Tibial artery (tissue), 4 donors: ENCODE measurements around the gene COX7A2L.

Experiments used
- DNase-seq, 2 donors: peaks; one replicate each; pipeline ENCODE4 v3.0.0-alpha.2; 2019
- H3K27ac ChIP-seq, 2 donors: fragments of 200-600 bp; sonication (generic) in 1 of 2; 1 replicate in 1 of 2; 2 replicates in 1 of 2; pipeline ENCODE4 v1.5.1; 2018 to 2019; ENCODE audit warnings: mild to moderate bottlenecking in 1 of 2
- H3K27me3 ChIP-seq, 2 donors: fragments of 200-600 bp; sonication (generic) in 1 of 2; one replicate each; pipeline versions ENCODE4 v1.5.1 to v1.6.0; 2016 to 2019
- H3K36me3 ChIP-seq, 3 donors: fragments of 200-600 bp; sonication (generic) in 2 of 3; one replicate each; pipeline ENCODE4 v1.5.1; 2016 to 2019; ENCODE audit warnings: mild to moderate bottlenecking in 2 of 3
- H3K4me1 ChIP-seq, 4 donors: fragments of 200-600 bp; sonication (generic) in 2 of 4; 1 replicate in 3 of 4; 2 replicates in 1 of 4; pipeline ENCODE4 v1.5.1; 2016 to 2019
- H3K4me3 ChIP-seq, 2 donors: fragments of 200-600 bp; sonication (generic) in 1 of 2; 1 replicate in 1 of 2; 2 replicates in 1 of 2; pipeline ENCODE4 v1.5.1; 2018 to 2019; ENCODE audit warnings: mild to moderate bottlenecking in 2 of 2
- H3K9me3 ChIP-seq, 3 donors: fragments of 200-600 bp; sonication (generic) in 1 of 3; one replicate each; pipeline ENCODE4 v1.5.1; 2016 to 2019
- intact Hi-C: fragments of 100-400 bp; cut with DNase I; formaldehyde crosslinking; loops from one replicate; pipeline ENCODE4 v1.15.0; 2023; ENCODE audit warnings: low total_unique reads
- TF ChIP-seq, protein P1 (sequence below), 2 experiments: fragments of 200-600 bp in 1 of 2; fragments of 450-650 bp in 1 of 2; IDR thresholded peaks; one replicate each; pipeline ENCODE4 v1.5.1; 2017 to 2019; ENCODE audit warnings: antibody characterized with exemption in 2 of 2, mild to moderate bottlenecking in 1 of 2, moderate library complexity in 1 of 2

Gene COX7A2L

DNA sequence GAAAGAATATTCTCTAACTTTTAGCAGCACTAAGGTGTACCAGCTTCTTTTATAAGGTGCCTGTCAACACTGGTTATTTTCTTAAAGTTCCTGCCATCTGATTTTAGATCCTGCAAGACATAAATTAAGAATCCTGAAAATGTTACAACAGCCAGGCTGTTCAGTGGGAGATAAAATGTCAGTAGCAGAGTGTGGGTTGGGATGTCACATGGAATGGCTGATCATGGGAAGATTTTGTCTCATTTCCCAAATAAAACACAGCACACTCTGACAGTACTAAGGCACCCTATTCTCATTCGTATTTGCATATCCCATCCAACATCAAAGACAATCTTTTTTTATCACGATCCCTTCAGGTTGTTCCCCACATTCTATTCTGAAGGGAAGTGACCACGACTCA is 2.4 kb upstream of the COX7A2L start:
- Histone ChIP-seq H3K4me3 (no peak overlapping the region), H3K27ac (no peak overlapping the region), H3K9me3 (no peaks in the 10 kb centered on the region), H3K27me3 (peaks cover 0 to 2% of the 10 kb centered on the region in 2 donors), H3K36me3 (no peaks in the 10 kb centered on the region), H3K4me1 (peaks cover 0 to 24% (median 21%) of the 10 kb centered on the region in 4 donors)
- no peak for DNase-seq
- intact Hi-C loops = loop anchor here (10.0 kb wide), 1 partner anchor 269 kb away; no protein-coding TSS in a partner anchor
- TF ChIP-seq, protein P1, sequence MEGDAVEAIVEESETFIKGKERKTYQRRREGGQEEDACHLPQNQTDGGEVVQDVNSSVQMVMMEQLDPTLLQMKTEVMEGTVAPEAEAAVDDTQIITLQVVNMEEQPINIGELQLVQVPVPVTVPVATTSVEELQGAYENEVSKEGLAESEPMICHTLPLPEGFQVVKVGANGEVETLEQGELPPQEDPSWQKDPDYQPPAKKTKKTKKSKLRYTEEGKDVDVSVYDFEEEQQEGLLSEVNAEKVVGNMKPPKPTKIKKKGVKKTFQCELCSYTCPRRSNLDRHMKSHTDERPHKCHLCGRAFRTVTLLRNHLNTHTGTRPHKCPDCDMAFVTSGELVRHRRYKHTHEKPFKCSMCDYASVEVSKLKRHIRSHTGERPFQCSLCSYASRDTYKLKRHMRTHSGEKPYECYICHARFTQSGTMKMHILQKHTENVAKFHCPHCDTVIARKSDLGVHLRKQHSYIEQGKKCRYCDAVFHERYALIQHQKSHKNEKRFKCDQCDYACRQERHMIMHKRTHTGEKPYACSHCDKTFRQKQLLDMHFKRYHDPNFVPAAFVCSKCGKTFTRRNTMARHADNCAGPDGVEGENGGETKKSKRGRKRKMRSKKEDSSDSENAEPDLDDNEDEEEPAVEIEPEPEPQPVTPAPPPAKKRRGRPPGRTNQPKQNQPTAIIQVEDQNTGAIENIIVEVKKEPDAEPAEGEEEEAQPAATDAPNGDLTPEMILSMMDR (IDR thresholded peaks at IDR 0.05) = no peak

DNA sequence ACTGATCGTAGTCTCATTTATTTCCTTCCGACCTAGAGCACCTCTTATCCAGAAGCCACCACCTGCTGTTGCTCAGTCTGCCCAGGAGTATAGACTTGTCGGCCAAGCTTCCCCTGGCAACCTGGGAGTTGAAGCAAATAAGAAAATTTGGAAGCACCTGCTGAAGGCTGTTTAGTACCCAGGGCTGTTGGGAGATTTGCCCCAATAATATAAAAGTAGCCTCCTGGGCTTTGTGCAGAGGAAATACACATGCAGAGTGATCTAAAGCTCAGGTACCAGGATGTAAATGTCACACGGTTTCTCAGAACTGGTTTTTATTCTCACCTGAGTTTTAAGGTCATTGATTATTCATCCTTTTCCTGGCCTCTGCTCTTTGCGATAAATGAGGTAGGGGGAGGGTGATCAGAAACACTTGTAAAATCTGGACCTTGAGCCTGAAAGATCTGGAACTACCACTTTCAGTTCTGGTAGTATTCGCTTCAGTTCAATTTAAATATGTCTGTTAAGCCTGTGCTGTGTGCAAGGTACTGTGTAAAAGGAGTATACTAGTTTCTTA is 789 bp upstream of the COX7A2L start:
- intact Hi-C loops = loop anchor here (10.0 kb wide), 1 partner anchor 267 kb away; no protein-coding TSS in a partner anchor
- TF ChIP-seq, protein P1 (IDR thresholded peaks at IDR 0.05) = no peak

DNA sequence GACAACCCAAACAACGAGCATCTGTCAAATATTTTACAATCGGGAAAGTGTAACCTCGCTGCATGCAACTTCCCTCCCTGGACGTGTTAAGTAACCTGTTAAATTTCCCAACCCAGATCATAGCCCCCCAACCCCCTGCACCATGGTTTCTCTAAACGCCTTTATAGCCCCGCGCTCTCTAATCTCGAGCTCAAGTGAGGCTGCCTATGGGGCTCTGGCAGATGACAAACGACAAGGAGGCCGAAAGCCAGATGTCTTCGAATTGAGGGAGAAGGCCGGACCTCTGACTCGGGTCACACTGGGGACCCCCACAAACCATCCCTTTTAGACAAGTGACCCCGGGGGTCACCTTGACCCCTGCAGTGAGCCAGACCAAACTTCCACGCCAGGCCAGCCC is 526 bp downstream of the COX7A2L start:
- Histone ChIP-seq H3K27ac (peak overlapping the region; percentile 92 to 95), H3K36me3 (no peaks in the 10 kb centered on the region), H3K9me3 (no peaks in the 10 kb centered on the region), H3K27me3 (no peaks in the 10 kb centered on the region), H3K4me3 (peak overlapping the region; percentile 94 to 98), H3K4me1 (peaks cover 0 to 39% (median 25%) of the 10 kb centered on the region in 4 donors)
- no peak for DNase-seq
- TF ChIP-seq, protein P1 (IDR thresholded peaks at IDR 0.05) = no peak
- intact Hi-C loops = loop anchor here (10.0 kb wide), 1 partner anchor 266 kb away; no protein-coding TSS in a partner anchor

More for the DNA sequence above, 789 bp upstream of the COX7A2L start:
- peak overlapping the region; percentile 92 to 95 for H3K27ac ChIP-seq
- H3K4me1 ChIP-seq = peaks cover 0 to 39% (median 25%) of the 10 kb centered on the region in 4 donors
- peak overlapping the region; percentile 94 to 98 for H3K4me3 ChIP-seq
- no peak for DNase-seq
- H3K36me3 ChIP-seq = no peaks in the 10 kb centered on the region
- H3K9me3 ChIP-seq = no peaks in the 10 kb centered on the region
- no peaks in the 10 kb centered on the region for H3K27me3 ChIP-seq

DNA sequence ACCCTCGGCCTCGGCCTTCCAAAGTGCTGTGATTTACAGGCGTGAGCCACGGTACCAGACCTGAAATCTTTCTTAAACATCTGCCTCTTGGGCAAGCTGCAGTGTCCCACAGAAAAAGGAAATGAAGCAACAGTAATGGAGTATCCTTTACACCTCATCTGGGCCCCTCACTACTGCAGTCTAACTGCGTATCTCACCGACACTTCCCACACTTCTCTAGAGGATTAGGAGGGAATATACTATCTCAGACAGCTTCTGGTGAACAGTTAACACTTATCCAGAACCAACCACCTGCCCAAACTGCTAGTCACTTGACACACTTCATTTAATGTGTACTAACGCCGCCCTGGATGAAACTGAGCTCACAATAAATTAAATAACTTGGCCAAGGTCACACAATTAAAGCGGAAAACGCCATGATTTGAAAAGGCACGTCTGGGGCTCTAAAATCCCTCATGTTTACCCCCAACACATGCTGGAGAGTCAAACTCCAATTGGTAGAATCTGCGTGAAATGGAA is 993 bp downstream of the COX7A2L start:
- Histone ChIP-seq H3K4me3 (peak overlapping the region; percentile 94 to 98), H3K9me3 (no peaks in the 10 kb centered on the region), H3K36me3 (no peaks in the 10 kb centered on the region), H3K4me1 (peaks cover 0 to 39% (median 27%) of the 10 kb centered on the region in 4 donors), H3K27ac (peak overlapping the region in 1 of 2 donors; percentile 92), H3K27me3 (no peaks in the 10 kb centered on the region)
- DNase-seq = no peak
- TF ChIP-seq, protein P1 (IDR thresholded peaks at IDR 0.05) = no peak
- intact Hi-C loops = loop anchor here (10.0 kb wide), 1 partner anchor 265 kb away; no protein-coding TSS in a partner anchor

DNA sequence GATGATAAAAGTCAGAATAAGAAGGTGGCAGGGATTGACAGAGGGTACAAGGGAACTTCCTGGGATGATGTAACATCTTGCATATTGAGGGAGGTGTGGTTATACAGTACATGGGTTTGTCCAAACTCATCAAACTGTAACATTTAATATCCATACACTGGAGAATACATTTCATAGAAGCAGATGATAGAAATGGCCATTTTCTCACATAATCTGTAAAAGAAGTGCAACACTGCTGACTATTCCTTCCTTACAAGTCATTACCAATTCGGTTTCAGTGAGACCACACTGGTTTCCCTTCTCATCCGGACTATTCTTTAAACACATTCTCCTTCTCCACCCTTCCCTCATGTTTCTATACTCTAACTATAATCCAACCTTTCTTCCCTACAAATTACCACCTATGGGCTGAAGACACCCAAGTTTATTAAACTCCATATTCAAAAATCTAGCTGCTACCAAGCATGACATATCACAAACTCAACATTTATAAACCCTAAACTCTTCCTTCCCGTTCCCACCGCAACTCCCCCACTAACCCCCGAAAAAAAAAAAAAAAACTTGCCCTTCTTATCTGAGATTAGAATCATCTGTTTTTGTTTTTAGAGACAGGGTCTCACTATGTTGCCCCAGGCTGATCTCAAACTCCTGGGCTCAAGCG is 1.6 kb downstream of the COX7A2L start:
- Histone ChIP-seq H3K27ac (peak overlapping the region in 1 of 2 donors; percentile 92), H3K36me3 (no peaks in the 10 kb centered on the region), H3K4me1 (peaks cover 0 to 39% (median 27%) of the 10 kb centered on the region in 4 donors), H3K9me3 (no peaks in the 10 kb centered on the region), H3K4me3 (peak overlapping the region; percentile 94 to 98), H3K27me3 (no peaks in the 10 kb centered on the region)
- DNase-seq = no peak
- intact Hi-C loops = no loop called here
- TF ChIP-seq, protein P1 (IDR thresholded peaks at IDR 0.05) = no peak
